H9 (cell line): ENCODE data around the gene HOGA1. TPM values are rescaled to one million over a fixed set of nuclear protein-coding genes. Genes with fewer than 3 reads are reported as not detected.

Source experiments
- DNase-seq: peaks from one replicate; pipeline ENCODE4 v3.0.0-alpha.2; 2017
- H2AFZ ChIP-seq: one replicate; pipeline ENCODE4 v1.6.1; 2013; ENCODE audit warnings: mild to moderate bottlenecking, low read length, control low read depth, moderate library complexity
- H2AK5ac ChIP-seq: 2 replicates; pipeline ENCODE4 v1.6.1; 2013; ENCODE audit warnings: low read length, control low read depth, mixed read lengths; ENCODE audit not compliant: insufficient read length
- H2BK120ac ChIP-seq: one replicate; pipeline ENCODE4 v1.6.1; 2013; ENCODE audit warnings: low read depth, mild to moderate bottlenecking, low read length, control low read depth, inconsistent platforms; ENCODE audit not compliant: poor library complexity, severe bottlenecking
- H2BK12ac ChIP-seq: 2 replicates; pipeline ENCODE4 v1.6.1; 2013; ENCODE audit warnings: low read length, control low read depth, mixed read lengths, low read depth; ENCODE audit not compliant: insufficient read length
- H2BK15ac ChIP-seq: 2 replicates; pipeline ENCODE4 v1.6.1; 2013; ENCODE audit warnings: low read depth, low read length, control low read depth
- H2BK20ac ChIP-seq: one replicate; pipeline ENCODE4 v1.6.1; 2013; ENCODE audit warnings: low read depth, mild to moderate bottlenecking, low read length, control low read depth, inconsistent platforms; ENCODE audit not compliant: poor library complexity, severe bottlenecking
- H2BK5ac ChIP-seq: 2 replicates; pipeline ENCODE4 v1.6.1; 2013; ENCODE audit warnings: low read length, control low read depth, mixed read lengths; ENCODE audit not compliant: insufficient read length
- H3K14ac ChIP-seq: 2 replicates; pipeline ENCODE4 v1.6.1; 2013; ENCODE audit warnings: low read length, control low read depth; ENCODE audit not compliant: insufficient read depth
- H3K18ac ChIP-seq: 2 replicates; pipeline ENCODE4 v1.6.1; 2013; ENCODE audit warnings: low read depth, mild to moderate bottlenecking, mixed read lengths, low read length, control low read depth; ENCODE audit not compliant: insufficient read length
- H3K23ac ChIP-seq: 2 replicates; pipeline ENCODE4 v1.6.1; 2013; ENCODE audit warnings: low read length, control low read depth, mixed read lengths, low read depth; ENCODE audit not compliant: insufficient read length
- H3K23me2 ChIP-seq: 2 replicates; pipeline ENCODE4 v1.6.1; 2013; ENCODE audit warnings: low read depth, mild to moderate bottlenecking, mixed read lengths, low read length, control low read depth; ENCODE audit not compliant: insufficient read length, poor library complexity, severe bottlenecking
- H3K27ac ChIP-seq: 2 replicates; pipeline ENCODE4 v1.5.1; 2013; ENCODE audit warnings: low read length, control low read depth, mixed read lengths, low read depth; ENCODE audit not compliant: insufficient read length
- H3K27me3 ChIP-seq: 2 replicates; pipeline ENCODE4 v1.6.1; 2013; ENCODE audit warnings: low read length, control low read depth, inconsistent platforms; ENCODE audit not compliant: insufficient read depth
- H3K4ac ChIP-seq: 2 replicates; pipeline ENCODE4 v1.6.1; 2013; ENCODE audit warnings: low read depth, mild to moderate bottlenecking, control low read depth, inconsistent platforms, low read length, moderate library complexity
- H3K4me1 ChIP-seq: 2 replicates; pipeline ENCODE4 v1.6.1; 2013; ENCODE audit warnings: low read length, control low read depth, inconsistent platforms; ENCODE audit not compliant: insufficient read depth
- H3K4me2 ChIP-seq: 2 replicates; pipeline ENCODE4 v1.6.1; 2013; ENCODE audit warnings: low read length, control low read depth, mixed read lengths; ENCODE audit not compliant: insufficient read length, insufficient read depth
- H3K56ac ChIP-seq: 2 replicates; pipeline ENCODE4 v1.6.1; 2013; ENCODE audit warnings: low read depth, mild to moderate bottlenecking, mixed read lengths, low read length, control low read depth; ENCODE audit not compliant: insufficient read length
- H3K79me1 ChIP-seq: 2 replicates; pipeline ENCODE4 v1.6.1; 2013; ENCODE audit warnings: low read depth, mild to moderate bottlenecking, moderate library complexity, low read length, control low read depth, inconsistent platforms; ENCODE audit not compliant: insufficient read depth, poor library complexity, severe bottlenecking
- H3K79me2 ChIP-seq: 2 replicates; pipeline ENCODE4 v1.6.1; 2013; ENCODE audit warnings: low read length, control low read depth, inconsistent platforms; ENCODE audit not compliant: insufficient read depth
- H3K9ac ChIP-seq: 2 replicates; pipeline ENCODE4 v1.6.1; 2013; ENCODE audit warnings: low read length, control low read depth, mixed read lengths; ENCODE audit not compliant: insufficient read length; ENCODE audit errors: extremely low read depth
- H3K9me3 ChIP-seq: one replicate; pipeline ENCODE4 v1.6.1; 2013; ENCODE audit warnings: low read depth, low read length, inconsistent platforms; ENCODE audit not compliant: control insufficient read depth
- H3T11ph ChIP-seq: one replicate; pipeline ENCODE4 v1.6.1; 2013; ENCODE audit warnings: mild to moderate bottlenecking, low read length, control low read depth, inconsistent platforms
- H4K20me1 ChIP-seq: one replicate; pipeline ENCODE4 v1.6.1; 2013; ENCODE audit not compliant: control insufficient read depth, insufficient read length, insufficient read depth
- H4K5ac ChIP-seq: 2 replicates; pipeline ENCODE4 v1.6.1; 2013; ENCODE audit warnings: low read depth, mild to moderate bottlenecking, mixed read lengths, low read length, control low read depth; ENCODE audit not compliant: insufficient read length
- H4K8ac ChIP-seq: replicated peaks from 2 replicates; pipeline ENCODE4 v1.6.1; 2013; ENCODE audit warnings: low read length, control low read depth, mixed read lengths, low read depth; ENCODE audit not compliant: insufficient read length
- H4K91ac ChIP-seq: 2 replicates; pipeline ENCODE4 v1.6.1; 2013; ENCODE audit warnings: low read depth, mild to moderate bottlenecking, moderate library complexity, mixed read lengths, low read length, control low read depth; ENCODE audit not compliant: insufficient read length
- H3K27ac Mint-ChIP-seq, 3 experiments: 2 replicates in 2 of 3; 3 replicates in 1 of 3; pipeline ENCODE4 v1.8.0; 2020 to 2021; ENCODE audit warnings: mixed read lengths in 3 of 3, mild to moderate bottlenecking in 1 of 3, moderate library complexity in 1 of 3
- H3K27me3 Mint-ChIP-seq: 2 replicates; pipeline ENCODE4 v1.8.0; 2021; ENCODE audit warnings: low read depth, mild to moderate bottlenecking, moderate library complexity, mixed read lengths
- H3K36me3 Mint-ChIP-seq, 3 experiments: 2 replicates in 2 of 3; 3 replicates in 1 of 3; pipeline ENCODE4 v1.8.0; 2020 to 2021; ENCODE audit warnings: low read depth in 3 of 3, mixed read lengths in 3 of 3; ENCODE audit not compliant: insufficient read depth in 1 of 3
- H3K4me1 Mint-ChIP-seq, 2 experiments: 2 replicates each; pipeline ENCODE4 v1.8.0; 2020; ENCODE audit warnings: mixed read lengths in 2 of 2
- H3K4me3 Mint-ChIP-seq, 2 experiments: 2 replicates in 1 of 2; 3 replicates in 1 of 2; pipeline ENCODE4 v1.8.0; 2020 to 2021; ENCODE audit warnings: mild to moderate bottlenecking in 2 of 2, mixed read lengths in 2 of 2, moderate library complexity in 1 of 2
- H3K9me3 Mint-ChIP-seq, 2 experiments: 2 replicates in 1 of 2; 3 replicates in 1 of 2; pipeline ENCODE4 v1.8.0; 2020; ENCODE audit warnings: mild to moderate bottlenecking in 2 of 2, mixed read lengths in 2 of 2, moderate library complexity in 1 of 2
- WGBS: extraction: QIAGEN DNeasy Blood & Tissue Kit; methylation state at CpG from one replicate; pipeline ENCODE4 v1.1.7; 2013; ENCODE audit warnings: missing lambda C conversion rate, low lambda C conversion rate, mixed read lengths; ENCODE audit not compliant: insufficient read length; ENCODE audit errors: extremely low coverage; 5-methylcytosine and 5-hydroxymethylcytosine counted together
- total RNA-seq: library from RNA; stranded (reverse); gene quantifications from 2 replicates; pipeline ENCODE4 v1.2.1, GENCODE V29; 2021
- TF ChIP-seq, protein P1 (sequence below): fragments of 200-600 bp; sonication (generic); conservative IDR thresholded peaks from 3 replicates; pipeline ENCODE4 v1.8.0; 2021; ENCODE audit warnings: antibody characterized with exemption, mild to moderate bottlenecking

The HOGA1 gene
- total RNA-seq, 1 experiment from 2014 or later = 0.79 TPM

DNA sequence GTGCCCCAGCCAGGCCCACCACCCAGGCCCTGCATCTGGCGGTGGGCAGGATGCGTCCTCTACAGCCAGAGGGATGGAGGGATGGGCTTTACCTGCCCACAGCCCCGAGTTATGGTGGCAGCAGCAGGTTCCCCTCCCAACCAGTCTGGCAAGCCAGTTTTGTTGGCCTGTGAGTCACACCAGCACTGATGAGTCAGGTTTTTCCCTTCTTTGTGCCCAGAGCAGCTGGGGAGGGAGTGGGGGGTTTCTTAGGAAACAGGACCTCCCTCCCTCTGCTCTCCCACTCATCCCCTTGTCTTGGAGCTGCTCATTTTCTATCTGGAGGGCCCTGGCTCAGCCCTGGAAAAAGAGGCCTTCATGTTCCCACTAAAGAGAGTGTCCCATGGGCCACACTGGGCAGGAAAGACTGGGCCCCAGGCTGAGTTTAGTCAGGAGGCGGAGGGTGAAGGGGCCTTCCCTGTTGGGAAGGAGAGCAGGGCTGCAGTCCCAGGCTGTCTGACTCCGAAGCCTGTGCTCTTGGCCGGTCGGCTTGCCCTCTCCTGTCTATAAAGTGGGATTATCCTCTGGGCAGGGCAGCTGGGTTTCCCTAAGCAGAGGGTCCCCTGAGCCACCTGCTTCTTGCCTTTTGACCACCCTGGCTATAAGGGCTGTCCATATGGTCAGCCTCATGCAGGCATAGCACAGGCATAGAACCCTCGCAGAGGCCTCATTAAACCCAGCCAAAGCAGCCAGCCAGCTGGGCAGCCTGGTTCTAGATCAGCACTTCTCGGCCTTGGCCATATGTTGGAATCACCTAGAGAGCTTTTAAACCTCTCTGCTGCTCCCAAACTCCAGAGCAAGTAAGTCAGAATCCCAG lies 41.8 kb upstream of the HOGA1 start:
- no CpG with 5 or more reads among the region's 9 CpGs for WGBS
- H3K9ac ChIP-seq = no peak overlapping the region
- H3K36me3 Mint-ChIP-seq = no peaks in the 10 kb centered on the region; a peak in 1 of 7 replicates
- no peak overlapping the region for H4K91ac ChIP-seq
- peak; percentile 73 for DNase-seq
- peak overlapping the region; percentile 58 for H3K18ac ChIP-seq
- no peak overlapping the region for H3K27ac ChIP-seq
- no peak overlapping the region for H2BK5ac ChIP-seq
- no peak overlapping the region for H4K8ac ChIP-seq
- TF ChIP-seq, protein P1, sequence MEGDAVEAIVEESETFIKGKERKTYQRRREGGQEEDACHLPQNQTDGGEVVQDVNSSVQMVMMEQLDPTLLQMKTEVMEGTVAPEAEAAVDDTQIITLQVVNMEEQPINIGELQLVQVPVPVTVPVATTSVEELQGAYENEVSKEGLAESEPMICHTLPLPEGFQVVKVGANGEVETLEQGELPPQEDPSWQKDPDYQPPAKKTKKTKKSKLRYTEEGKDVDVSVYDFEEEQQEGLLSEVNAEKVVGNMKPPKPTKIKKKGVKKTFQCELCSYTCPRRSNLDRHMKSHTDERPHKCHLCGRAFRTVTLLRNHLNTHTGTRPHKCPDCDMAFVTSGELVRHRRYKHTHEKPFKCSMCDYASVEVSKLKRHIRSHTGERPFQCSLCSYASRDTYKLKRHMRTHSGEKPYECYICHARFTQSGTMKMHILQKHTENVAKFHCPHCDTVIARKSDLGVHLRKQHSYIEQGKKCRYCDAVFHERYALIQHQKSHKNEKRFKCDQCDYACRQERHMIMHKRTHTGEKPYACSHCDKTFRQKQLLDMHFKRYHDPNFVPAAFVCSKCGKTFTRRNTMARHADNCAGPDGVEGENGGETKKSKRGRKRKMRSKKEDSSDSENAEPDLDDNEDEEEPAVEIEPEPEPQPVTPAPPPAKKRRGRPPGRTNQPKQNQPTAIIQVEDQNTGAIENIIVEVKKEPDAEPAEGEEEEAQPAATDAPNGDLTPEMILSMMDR = no peak
- no peak overlapping the region for H3K4me2 ChIP-seq
- H3T11ph ChIP-seq = no peak overlapping the region
- H3K4me1 ChIP-seq = no peaks in the 10 kb centered on the region; the same call in 1 of the 2 replicates
- H2BK12ac ChIP-seq = no peak overlapping the region
- no peaks in the 10 kb centered on the region for H4K20me1 ChIP-seq
- H2AK5ac ChIP-seq = no peak overlapping the region
- peak overlapping the region; percentile 59 to 98 (median 92); a peak in 4 of 7 replicates for H3K27ac Mint-ChIP-seq
- H3K79me2 ChIP-seq = no peaks in the 10 kb centered on the region; the same call in 1 of the 2 replicates
- H2BK15ac ChIP-seq = no peak overlapping the region
- H2BK120ac ChIP-seq = no peak overlapping the region
- H3K56ac ChIP-seq = no peak overlapping the region
- no peak overlapping the region for H3K23ac ChIP-seq
- H3K14ac ChIP-seq = no peak overlapping the region
- H3K79me1 ChIP-seq = no peaks in the 10 kb centered on the region
- no peaks in the 10 kb centered on the region for H3K23me2 ChIP-seq
- no peak overlapping the region for H3K4ac ChIP-seq
- no peak overlapping the region for H2AFZ ChIP-seq
- peaks cover 35 to 45% of the 10 kb centered on the region in 2 experiments for H3K4me1 Mint-ChIP-seq
- H2BK20ac ChIP-seq = no peak overlapping the region
- H3K4me3 Mint-ChIP-seq = no peak overlapping the region; a peak in 1 of 5 replicates
- no peaks in the 10 kb centered on the region for H3K9me3 ChIP-seq
- no peak overlapping the region for H4K5ac ChIP-seq
- no peaks in the 10 kb centered on the region for H3K27me3 Mint-ChIP-seq
- no peaks in the 10 kb centered on the region for H3K9me3 Mint-ChIP-seq
- no peaks in the 10 kb centered on the region for H3K27me3 ChIP-seq
